ENCODE data around the gene UST.

GRCh38 chr6:149006671-149007070 lies 259.8 kb downstream of the UST start:
- TF ChIP-seq REST (IDR thresholded peaks at IDR 0.05) (no peak), FOXA2 (IDR thresholded peaks at IDR 0.05) (no peak), CTCF (IDR thresholded peaks at IDR 0.05; ENCODE audit: low read depth, low read length, missing input control) (no peak), TAF1 (conservative IDR thresholded peaks at IDR 0.05) (no peak), RAD21 (IDR thresholded peaks at IDR 0.05) (no peak), SP1 (IDR thresholded peaks at IDR 0.05) (no peak), YY1 (IDR thresholded peaks at IDR 0.05) (no peak), MAX (IDR thresholded peaks at IDR 0.05) (no peak), GABPA (IDR thresholded peaks at IDR 0.05 in 1 of 2, conservative IDR thresholded peaks at IDR 0.05 in 1 of 2) (no peak), RXRA (IDR thresholded peaks at IDR 0.05) (no peak), ZBTB33 (IDR thresholded peaks at IDR 0.05) (no peak)
